CD4-positive, alpha-beta T cell treated with Interleukin-1 beta for 1 hour (primary cell): ENCODE data around the gene RNMT.
"Not testable (repeated sequence)": the region's sequence is repeated elsewhere in the genome, so short reads cannot be mapped to it uniquely, and the experiment has no call there.

Experiments used
- DNase-seq, 2 donors: peaks; one replicate each; pipeline ENCODE4 v3.0.0-alpha.2; 2020 to 2022

The RNMT gene

GRCh38 chr18:13745696-13746095 is 19.2 kb downstream of the RNMT start:
- no peak for DNase-seq

- DNase-seq: no peak
Observed at GRCh38 chr18:13746633-13747032, 20.2 kb downstream of the RNMT start.

- not testable (repeated sequence) for DNase-seq
Observed at GRCh38 chr18:13751599-13751998, 25.1 kb downstream of the RNMT start.

DNA sequence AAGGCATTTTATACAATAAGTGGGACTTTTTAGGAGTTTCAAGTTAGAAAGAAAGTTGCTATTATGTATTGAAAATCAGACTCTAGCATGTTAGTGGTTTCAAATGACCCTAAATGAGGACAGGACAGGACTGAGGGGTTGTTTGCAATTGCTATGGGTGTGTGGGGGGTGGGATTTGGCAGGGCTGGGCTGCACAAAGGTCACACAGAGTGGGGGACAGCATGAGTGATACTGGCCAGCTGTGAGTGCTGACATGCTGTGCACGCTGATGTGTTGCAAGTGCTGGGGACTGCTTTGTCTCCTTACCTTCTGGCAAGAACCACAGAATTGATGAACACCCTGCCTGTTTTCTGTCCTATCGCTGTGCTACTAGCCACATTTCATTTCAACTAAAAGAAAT is 29.8 kb downstream of the RNMT start:
- no peak for DNase-seq

- DNase-seq: no peak
Observed at GRCh38 chr18:13756671-13757070, 30.2 kb downstream of the RNMT start.

GRCh38 chr18:13758622-13759021 is 32.1 kb downstream of the RNMT start:
- no peak for DNase-seq

GRCh38 chr18:13760047-13760446 is 33.6 kb downstream of the RNMT start:
- DNase-seq: no peak

- no peak for DNase-seq
Observed at GRCh38 chr18:13762690-13763439, 36.4 kb downstream of the RNMT start.

DNA sequence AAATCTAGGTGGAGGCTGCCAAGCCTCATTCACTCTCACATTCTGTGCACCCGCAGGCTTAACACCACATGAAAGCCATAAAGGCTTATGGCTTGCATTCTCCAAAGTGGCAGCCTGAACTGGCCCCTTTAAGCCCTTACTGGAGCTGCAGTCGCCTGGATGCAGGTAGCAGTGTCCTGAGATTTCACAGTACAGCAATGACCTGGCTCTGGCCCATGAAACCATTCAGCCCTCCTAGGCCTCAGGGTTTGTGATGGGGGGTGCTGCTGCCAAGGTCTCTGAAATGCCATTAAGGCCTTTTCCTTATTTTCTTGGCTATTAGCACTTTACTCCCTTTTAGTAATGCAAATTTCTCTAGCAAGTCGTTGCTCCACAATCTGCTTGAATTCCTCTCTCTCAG is 48.6 kb downstream of the RNMT start:
- no peak for DNase-seq

DNA sequence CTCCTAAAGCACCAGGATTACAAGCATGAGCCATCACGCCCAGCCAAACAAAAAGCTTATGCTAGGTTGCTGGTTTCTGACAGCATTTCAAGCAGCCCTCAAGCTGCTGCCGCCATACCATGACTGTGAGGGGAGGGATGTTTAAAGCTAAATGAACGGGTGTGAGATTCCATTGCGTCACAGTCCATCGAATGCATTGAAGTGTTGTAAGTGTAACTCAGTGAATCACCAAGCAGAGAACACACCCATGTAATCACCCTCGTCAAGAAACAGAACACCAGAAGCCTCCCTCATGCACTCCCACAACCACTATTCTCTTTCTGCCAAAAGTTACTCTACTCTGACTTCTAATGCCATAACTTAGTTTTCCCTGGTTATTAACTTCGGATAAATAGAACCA is 64.7 kb downstream of the RNMT start:
- DNase-seq: no peak

DNA sequence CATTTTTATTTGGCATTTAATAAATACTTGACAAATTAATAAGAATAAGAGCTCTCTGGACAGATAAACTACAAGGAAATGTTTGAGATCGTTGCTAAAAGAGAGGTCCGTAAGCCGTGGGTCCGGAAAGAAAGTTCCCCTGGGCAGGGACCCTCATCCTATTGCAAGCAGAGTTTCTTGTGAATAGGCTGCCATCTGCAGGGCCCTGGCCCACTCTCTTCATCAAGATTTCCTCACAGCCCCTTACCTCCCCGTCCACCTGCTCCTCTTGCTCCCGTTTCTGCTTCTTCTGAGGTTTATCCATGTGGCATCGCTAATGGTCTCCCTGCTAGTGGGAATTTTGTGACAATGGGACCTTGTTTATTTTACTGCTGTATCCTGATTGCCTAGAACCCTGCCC is 67.3 kb downstream of the RNMT start:
- DNase-seq: no peak

DNA sequence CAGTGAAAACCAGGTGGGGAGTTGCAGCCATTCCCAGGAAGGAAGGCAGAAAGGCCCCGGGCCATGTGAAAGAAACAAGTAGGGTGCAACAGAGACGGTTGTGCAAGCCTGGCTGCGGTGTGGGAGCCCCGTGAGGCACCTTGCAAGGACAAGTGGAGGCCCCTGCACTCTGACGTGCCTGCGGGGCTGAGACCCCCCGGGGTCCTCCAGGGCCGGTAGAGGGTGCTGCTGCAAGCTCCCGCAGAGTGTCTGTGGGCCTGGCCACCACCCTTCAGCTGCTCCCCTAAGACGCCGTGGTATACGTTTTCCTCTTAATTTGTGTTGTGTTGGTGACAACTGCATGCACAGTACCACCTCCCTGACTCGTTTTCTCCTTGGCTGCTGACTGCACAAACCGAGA is 70.0 kb downstream of the RNMT start:
- no peak for DNase-seq

GRCh38 chr18:13797157-13797611 is 70.7 kb downstream of the RNMT start:
- no peak for DNase-seq

DNA sequence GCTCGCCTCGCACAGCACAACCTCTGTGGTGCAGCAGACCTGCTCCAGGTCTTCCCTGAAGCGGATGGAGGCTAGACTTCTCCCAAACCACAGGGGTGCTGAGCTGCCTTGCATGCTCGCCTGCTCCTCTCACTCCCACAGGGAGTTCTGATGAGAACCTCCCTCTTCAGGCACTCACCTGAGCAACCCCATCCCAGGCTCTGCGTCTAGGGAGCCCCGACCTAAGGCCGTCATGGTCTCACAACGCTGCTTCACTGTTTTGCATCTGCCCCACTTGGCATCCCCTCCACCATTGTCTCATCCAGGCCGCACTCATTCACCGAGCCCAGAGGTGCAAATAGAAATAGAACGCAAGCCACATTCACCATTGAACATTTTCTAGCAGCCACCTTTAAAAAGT is 72.9 kb downstream of the RNMT start:
- DNase-seq: no peak

DNA sequence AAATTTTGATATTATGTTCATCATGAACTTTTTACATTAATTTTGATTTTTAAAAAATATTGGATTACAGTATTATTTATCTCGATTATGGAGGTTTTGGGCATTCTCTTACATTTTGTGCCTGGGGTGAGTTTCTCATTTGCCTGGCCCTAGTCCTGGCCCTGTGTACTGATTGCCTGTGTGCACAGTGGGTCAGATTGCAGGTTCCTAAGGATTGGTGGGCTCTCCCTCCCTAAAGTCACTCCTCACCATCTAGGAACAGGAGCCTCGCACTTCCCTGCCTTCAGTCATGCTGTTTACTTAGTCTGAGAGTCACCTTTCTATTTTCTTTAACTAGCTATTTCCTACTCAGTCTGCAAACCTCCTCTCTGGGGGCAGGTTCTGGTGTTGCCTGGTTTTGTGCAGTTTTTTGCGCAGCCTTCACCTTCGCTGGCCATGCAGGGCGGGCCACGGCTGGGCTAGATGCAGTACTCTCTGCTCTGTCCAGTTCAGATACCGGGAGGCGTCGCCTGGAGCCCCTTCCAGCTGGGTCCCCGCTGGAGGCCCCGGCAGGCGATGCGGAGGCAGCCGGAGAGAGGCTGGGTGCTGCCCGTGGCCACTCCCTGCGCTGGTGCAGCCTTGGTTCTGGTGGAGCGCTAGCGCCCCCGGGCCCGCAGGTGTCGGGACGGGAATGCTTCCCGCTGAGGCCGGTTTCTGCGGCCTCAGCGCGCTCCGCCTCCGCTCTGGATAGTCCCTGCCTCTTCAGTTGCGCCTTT is 74.2 kb downstream of the RNMT start:
- DNase-seq: peak; percentile 24 to 31

DNA sequence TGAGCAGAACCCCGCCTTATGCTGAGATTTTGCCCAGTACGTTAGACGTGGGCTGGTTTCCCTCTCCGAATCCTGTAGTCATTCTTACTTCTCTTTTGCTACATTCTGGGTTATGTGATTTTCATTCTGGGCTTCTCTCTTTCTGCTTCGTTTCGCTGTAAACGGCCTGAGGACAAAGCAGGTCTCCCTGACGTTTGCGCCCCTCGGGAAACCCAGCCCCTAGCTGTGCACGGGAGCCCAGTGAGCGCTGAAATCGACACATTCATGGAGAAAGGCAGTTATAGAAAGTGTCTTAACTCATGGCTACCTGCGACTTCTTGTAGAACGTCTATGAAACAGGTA is 74.8 kb downstream of the RNMT start:
- DNase-seq: no peak

- DNase-seq: no peak
Observed at GRCh38 chr18:13804305-13804704, 77.8 kb downstream of the RNMT start.

DNA sequence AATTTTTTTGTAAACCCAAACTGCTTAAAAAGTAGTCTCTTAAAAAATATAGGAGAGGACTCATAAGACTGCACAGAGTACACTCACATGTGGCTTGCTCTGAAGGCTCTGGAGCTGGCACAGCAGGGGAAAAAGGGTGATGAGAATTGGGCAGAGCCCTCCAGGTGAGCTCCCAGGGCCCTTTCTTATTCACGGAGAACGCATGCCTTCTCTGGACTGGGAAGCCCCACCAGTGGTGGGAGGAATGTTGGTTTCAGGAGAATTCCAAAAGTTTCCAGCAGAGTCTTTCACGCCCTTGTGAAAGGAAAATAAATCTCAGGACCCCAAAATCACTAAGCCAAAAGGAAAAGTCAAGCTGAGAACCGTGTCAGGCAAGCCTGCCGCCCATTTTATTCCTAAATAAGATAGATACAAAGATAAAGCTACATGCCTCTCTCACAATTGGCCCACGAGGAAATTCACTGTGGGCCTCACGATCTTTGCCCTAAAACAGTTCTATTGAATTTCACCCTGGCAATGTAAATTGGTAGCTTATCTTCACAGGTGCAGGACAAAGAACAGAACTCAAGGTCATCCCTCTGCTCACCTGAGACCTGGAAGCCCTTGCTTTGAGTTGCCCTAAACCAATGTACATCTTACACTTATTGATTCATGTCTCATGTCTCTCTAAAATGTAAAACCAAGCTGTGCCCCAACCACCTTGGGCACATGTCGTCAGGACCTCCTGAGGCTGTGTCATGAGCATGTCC is 82.0 kb downstream of the RNMT start:
- no peak for DNase-seq

DNA sequence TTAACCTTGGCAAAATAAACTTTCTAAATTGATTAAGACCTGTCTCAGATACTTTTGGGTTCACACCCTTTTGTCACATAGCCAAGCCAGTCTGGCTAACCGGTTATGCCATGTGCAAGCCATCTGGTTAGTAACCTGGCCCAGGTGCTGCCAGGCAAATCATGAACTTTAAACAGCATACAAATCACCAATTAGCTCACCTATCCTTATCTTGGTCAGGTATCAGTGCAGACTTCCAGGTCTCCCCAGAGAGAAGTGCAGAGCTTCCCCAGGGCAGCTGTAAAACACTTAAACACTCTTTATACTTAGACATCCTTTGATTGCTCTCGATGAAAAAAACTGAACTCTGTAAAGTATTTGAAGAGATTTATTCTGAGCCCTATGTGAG is 82.6 kb downstream of the RNMT start:
- no peak for DNase-seq

DNA sequence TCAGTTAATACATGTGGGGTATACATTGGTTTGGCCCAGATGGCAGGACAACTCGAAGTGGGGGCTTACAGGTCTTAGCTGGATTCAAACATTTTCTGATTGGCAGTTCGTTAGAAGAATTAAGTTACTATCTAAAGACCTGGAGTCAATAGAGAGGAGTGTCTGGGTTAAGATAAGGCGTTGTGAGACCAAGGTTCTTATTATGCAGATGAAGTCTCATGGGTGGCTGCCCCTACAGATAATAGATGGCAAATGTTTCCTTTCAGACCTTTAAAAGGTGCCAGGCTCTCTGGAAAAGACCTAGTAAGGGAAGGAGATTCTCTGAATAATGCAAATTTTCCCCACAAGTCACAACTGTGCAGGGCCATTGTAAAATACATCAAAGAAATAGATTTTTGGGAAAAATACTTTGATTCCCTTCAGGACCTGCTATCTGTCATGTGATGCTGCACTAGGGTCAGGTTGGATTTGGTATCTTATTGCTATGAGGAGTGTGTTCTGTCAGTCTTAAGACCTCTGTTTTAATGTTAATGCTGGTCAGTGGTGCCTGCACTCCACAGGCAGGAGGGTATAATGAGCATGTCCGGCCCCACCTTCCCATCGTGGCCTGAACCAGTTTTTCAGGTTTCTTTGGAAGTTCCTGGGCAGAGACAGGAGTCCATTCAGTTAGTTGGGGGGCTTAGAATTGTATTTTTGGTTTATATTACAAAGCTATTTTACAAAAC is 83.2 kb downstream of the RNMT start:
- no peak for DNase-seq

DNA sequence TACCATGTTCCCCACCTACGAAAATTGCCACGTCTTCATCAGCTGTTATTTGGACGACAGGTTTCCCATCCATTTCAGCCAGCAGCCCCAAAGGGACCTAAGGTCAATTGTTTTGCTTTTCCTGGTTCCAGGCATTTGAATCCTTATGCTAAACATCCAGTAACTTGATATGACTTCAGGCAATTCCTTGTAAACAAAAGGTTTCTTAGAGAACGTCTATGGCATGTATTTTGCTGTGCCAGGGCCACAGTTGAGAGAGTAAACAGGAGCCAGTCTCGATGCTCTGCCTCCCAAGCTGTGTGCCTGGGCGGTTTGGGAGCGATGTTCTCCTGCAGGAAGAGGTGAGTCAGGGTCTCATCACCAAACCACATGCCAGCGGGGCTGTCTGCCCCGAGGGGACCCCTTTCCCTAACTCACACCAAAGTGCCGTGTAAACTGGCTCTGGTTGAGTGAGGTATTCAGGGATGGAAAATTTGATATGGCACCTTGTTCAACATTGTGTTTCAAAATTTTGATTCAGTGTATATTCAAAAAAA is 84.5 kb downstream of the RNMT start:
- DNase-seq: no peak

DNA sequence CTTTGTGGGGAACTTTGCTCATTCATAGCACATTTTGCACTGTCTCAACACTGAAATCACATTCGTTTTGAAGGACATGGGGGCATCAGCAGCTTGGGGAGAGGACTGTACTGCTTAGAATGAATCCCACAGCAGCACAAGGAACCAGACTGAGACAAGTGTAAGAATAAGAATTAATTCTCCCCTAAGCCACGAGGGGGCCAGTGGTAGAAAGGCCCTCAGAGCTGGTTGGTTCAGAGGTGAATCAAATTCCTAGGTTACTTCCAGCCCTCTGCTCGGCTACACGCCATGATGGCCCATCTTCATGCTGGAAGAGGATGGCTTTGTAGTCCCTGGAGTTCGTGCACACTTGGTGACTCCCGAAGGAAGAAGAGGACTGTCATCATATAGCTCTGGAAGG is 85.5 kb downstream of the RNMT start:
- DNase-seq: no peak

- peak; percentile 17 to 50 for DNase-seq
Observed at GRCh38 chr18:13813271-13813849, 86.9 kb downstream of the RNMT start.
